ENCODE data around the gene LTK. TPM values are rescaled to one million over a fixed set of nuclear protein-coding genes. Genes with fewer than 3 reads are reported as not detected.

Gene LTK
- polyA plus RNA-seq, 1 donor (not counting 4 experiments of a cell fraction or from before 2014, with no cell fraction given) = not detected

- no peak overlapping the region for H3K4me2 ChIP-seq (ENCODE audit: control insufficient read depth, extremely low read depth, insufficient read depth, low read depth, low read length)
- DNase-seq (ENCODE audit: low read depth, low spot score) (no peak), FAIRE-seq (no peak)
- TF ChIP-seq EZH2 (IDR thresholded peaks at IDR 0.05; ENCODE audit: low read length) (no peak), CTCF (optimal IDR thresholded peaks at IDR 0.05 in 1 of 3, IDR thresholded peaks at IDR 0.05 in 1 of 3, conservative IDR thresholded peaks at IDR 0.05 in 1 of 3; ENCODE audit: extremely low read depth in 1 of 3, insufficient read depth in 2 of 3, low read length in 3 of 3) (no peak)
- no peak overlapping the region for H3K4me3 ChIP-seq (ENCODE audit: control insufficient read depth in 2 of 3, extremely low read depth in 1 of 3, insufficient read depth in 2 of 3, low read depth in 1 of 3, low read length in 3 of 3)
- H2AFZ ChIP-seq (ENCODE audit: control insufficient read depth, low read length) = no peak overlapping the region
- no peaks in the 10 kb centered on the region for H3K9me1 ChIP-seq (ENCODE audit: control insufficient read depth, extremely low read depth, insufficient read depth, low read length)
- no peaks in the 10 kb centered on the region for H4K20me1 ChIP-seq (ENCODE audit: control insufficient read depth, extremely low read depth, insufficient read depth, low read length)
- dilution Hi-C loops (cut with MboI; ENCODE audit: extremely low pct_ligation_motif_present, low sequenced_read_pairs) = no loop called here
- H3K27me3 ChIP-seq (ENCODE audit: control insufficient read depth, extremely low read depth, insufficient read depth, low read length) = no peaks in the 10 kb centered on the region
- peaks cover 20 to 34% of the 10 kb centered on the region in 2 experiments for H3K36me3 ChIP-seq (ENCODE audit: control insufficient read depth in 2 of 2, extremely low read depth in 1 of 2, insufficient read depth in 2 of 2, low read length in 2 of 2)
- H3K79me2 ChIP-seq (ENCODE audit: control insufficient read depth, insufficient read depth, low read length) = no peaks in the 10 kb centered on the region
- H3K4me1 ChIP-seq (ENCODE audit: control insufficient read depth, extremely low read depth, insufficient read depth, low read length) = peaks cover 3% of the 10 kb centered on the region
- H3K9ac ChIP-seq (ENCODE audit: control insufficient read depth, extremely low read depth, insufficient read depth, low read length) = no peak overlapping the region
- H3K27ac ChIP-seq (ENCODE audit: control insufficient read depth, insufficient read depth, low read length) = no peak overlapping the region
- H3K9me3 ChIP-seq (ENCODE audit: control insufficient read depth, low read depth, low read length) = no peaks in the 10 kb centered on the region
Measured at GRCh38 chr15:41480396-41481140, 33.1 kb downstream of the LTK start.

- dilution Hi-C loops (cut with MboI; ENCODE audit: extremely low pct_ligation_motif_present, low sequenced_read_pairs) = no loop called here
- Histone ChIP-seq H3K9me1 (ENCODE audit: control insufficient read depth, extremely low read depth, insufficient read depth, low read length) (no peaks in the 10 kb centered on the region), H3K4me2 (ENCODE audit: control insufficient read depth, extremely low read depth, insufficient read depth, low read depth, low read length) (no peak overlapping the region), H3K27ac (ENCODE audit: control insufficient read depth, insufficient read depth, low read length) (peak overlapping the region; percentile 86), H3K4me1 (ENCODE audit: control insufficient read depth, extremely low read depth, insufficient read depth, low read length) (peaks cover 3% of the 10 kb centered on the region), H2AFZ (ENCODE audit: control insufficient read depth, low read length) (no peak overlapping the region), H3K79me2 (ENCODE audit: control insufficient read depth, insufficient read depth, low read length) (no peaks in the 10 kb centered on the region), H3K9ac (ENCODE audit: control insufficient read depth, extremely low read depth, insufficient read depth, low read length) (no peak overlapping the region), H3K36me3 (ENCODE audit: control insufficient read depth in 2 of 2, extremely low read depth in 1 of 2, insufficient read depth in 2 of 2, low read length in 2 of 2) (peaks cover 32 to 37% of the 10 kb centered on the region in 2 experiments), H3K9me3 (ENCODE audit: control insufficient read depth, low read depth, low read length) (no peaks in the 10 kb centered on the region), H3K4me3 (ENCODE audit: control insufficient read depth in 2 of 3, extremely low read depth in 1 of 3, insufficient read depth in 2 of 3, low read depth in 1 of 3, low read length in 3 of 3) (no peak overlapping the region), H4K20me1 (ENCODE audit: control insufficient read depth, extremely low read depth, insufficient read depth, low read length) (no peaks in the 10 kb centered on the region), H3K27me3 (ENCODE audit: control insufficient read depth, extremely low read depth, insufficient read depth, low read length) (no peaks in the 10 kb centered on the region)
- DNase-seq (ENCODE audit: low read depth, low spot score) (no peak), FAIRE-seq (no peak)
- TF ChIP-seq EZH2 (IDR thresholded peaks at IDR 0.05; ENCODE audit: low read length) (no peak), CTCF (optimal IDR thresholded peaks at IDR 0.05 in 1 of 3, IDR thresholded peaks at IDR 0.05 in 1 of 3, conservative IDR thresholded peaks at IDR 0.05 in 1 of 3; ENCODE audit: extremely low read depth in 1 of 3, insufficient read depth in 2 of 3, low read length in 3 of 3) (no peak)
Measured at GRCh38 chr15:41476416-41477048, 37.1 kb downstream of the LTK start.
